ENCODE measurements around the gene HOXD13. TPM values are rescaled to one million over a fixed set of nuclear protein-coding genes. Genes with fewer than 3 reads are reported as not detected.
A peak's percentile ranks its signal among the peaks of the same experiment; 100 is the strongest.

HOXD13 gene
- total and polyA plus RNA-seq, 2 donors (not counting 1 experiment from before 2014, with no cell fraction given) = not detected

- Mint-ChIP-seq H3K27ac (no peak overlapping the region), H3K4me3 (no peak overlapping the region), H3K9me3 (ENCODE audit: insufficient read depth) (no peaks in the 10 kb centered on the region), H3K27me3 (peaks cover 78% of the 10 kb centered on the region), H3K4me1 (peaks cover 4% of the 10 kb centered on the region)
- H3K9me3 ChIP-seq (ENCODE audit: control extremely low read depth in 1 of 3, control insufficient read depth in 2 of 3, insufficient read depth in 1 of 3, low read length in 2 of 3) = peaks cover 1 to 81% (median 38%) of the 10 kb centered on the region in 3 donors
- H3K4me2 ChIP-seq (replicated peaks; ENCODE audit: low read depth, low read length, poor library complexity, severe bottlenecking) = no peak overlapping the region
- ATAC-seq (ENCODE audit: low read depth) (no peak), DNase-seq (peak; percentile 32)
- H4K20me1 ChIP-seq (ENCODE audit: control insufficient read depth, insufficient read depth, low read length, poor library complexity, severe bottlenecking) = no peaks in the 10 kb centered on the region
- peaks cover 0 to 98% (median 85%) of the 10 kb centered on the region in 4 experiments for H3K27me3 ChIP-seq (replicated peaks in 1 of 4; ENCODE audit: control extremely low read depth in 1 of 4, control insufficient read depth in 3 of 4, insufficient read depth in 4 of 4, low read length in 3 of 4)
- H3K4me1 ChIP-seq (ENCODE audit: control insufficient read depth in 2 of 2, insufficient read depth in 2 of 2, low read length in 2 of 2) = peaks cover 10 to 20% of the 10 kb centered on the region in 2 donors
- no peaks in the 10 kb centered on the region for H3K79me2 ChIP-seq (ENCODE audit: control insufficient read depth, insufficient read depth, low read length)
- POLR2A ChIA-PET = no interaction called here
- no peak overlapping the region for H2AFZ ChIP-seq (ENCODE audit: insufficient read depth, low read depth, low read length, poor library complexity, severe bottlenecking)
- H3K4me3 ChIP-seq (ENCODE audit: control extremely low read depth in 1 of 5, extremely low read depth in 1 of 5, insufficient read depth in 1 of 5, low read depth in 2 of 5, low read length in 4 of 5) = no peak overlapping the region
- H3K27ac ChIP-seq (ENCODE audit: low read length in 2 of 2) = no peak overlapping the region
- no peak overlapping the region for H3K9ac ChIP-seq (ENCODE audit: low read length)
- H3K36me3 ChIP-seq (replicated peaks in 1 of 2; ENCODE audit: control extremely low read depth in 1 of 2, control insufficient read depth in 1 of 2, extremely low read depth in 1 of 2, insufficient read depth in 2 of 2, low read length in 1 of 2) = no peaks in the 10 kb centered on the region
- CTCF ChIA-PET = interaction anchor here (1.4 kb wide), 1 partner anchor 12 kb away, joined by 5 read pairs; no protein-coding TSS in a partner anchor
- intact Hi-C loops (cut with micrococcal nuclease) = no loop called here
- WGBS (ENCODE audit: insufficient coverage) = 19% methylated on average over 22 of the region's 40 CpGs
- TF ChIP-seq CTCF (IDR thresholded peaks at IDR 0.05) = no peak
- TF ChIP-seq EZH2 (IDR thresholded peaks at IDR 0.05; ENCODE audit: borderline replicate concordance, insufficient read depth, low read depth, low read length, poor library complexity, severe bottlenecking) = no peak
These were observed 7.3 kb upstream of the HOXD13 start for GRCh38 chr2:176085120-176085788.

All from B cell (primary cell).